ENCODE results near the gene SMAD7.

The SMAD7 gene

DNA sequence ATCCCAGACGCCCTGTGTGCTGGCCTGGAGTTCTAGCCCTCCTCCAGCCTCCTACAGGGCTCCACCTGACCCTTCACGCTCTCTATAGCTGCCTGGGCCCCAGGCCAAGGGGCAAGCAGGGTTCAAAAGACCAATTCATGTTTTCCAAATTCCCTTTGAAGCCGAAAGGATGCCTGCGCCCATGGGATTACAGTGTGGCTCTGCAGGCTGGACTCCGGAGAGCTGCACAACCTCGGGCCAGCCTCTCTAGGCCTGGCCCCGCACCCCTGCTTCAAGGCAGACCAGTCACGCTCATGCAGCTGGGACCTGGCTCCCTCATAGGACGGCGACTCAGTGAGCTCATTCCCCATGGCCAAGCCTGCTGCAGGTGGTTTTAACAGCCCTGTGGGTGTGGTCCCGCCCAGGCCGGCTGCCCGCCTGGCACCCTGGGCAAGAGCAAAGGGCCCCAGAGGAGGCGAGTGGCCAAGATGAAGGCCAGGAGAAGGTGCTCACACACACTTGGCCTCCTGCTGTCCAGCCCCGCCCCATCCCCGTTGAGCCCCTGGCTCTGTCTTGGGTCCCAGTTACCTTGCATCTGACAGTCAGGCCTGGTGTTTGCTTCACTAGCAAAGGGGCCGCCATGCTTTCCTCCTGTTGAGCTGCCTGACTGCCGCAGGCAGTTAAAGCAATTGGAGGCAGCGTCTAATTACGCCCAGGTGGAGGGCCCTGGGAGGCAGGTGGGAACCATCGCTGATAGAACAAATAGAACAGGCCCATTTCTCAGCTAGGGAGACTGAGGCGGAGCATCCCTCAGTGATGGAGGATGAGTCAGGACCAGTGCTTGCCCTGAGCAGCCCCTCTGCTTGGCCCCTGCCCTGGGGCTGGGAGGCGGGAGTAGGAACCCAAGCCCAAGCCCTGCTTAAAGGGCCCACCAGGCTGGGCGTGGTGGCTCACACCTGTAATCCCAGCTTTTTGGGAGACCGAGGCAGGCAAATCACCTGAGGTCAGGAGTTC, 56.9 kb downstream of the SMAD7 start:
- DNase-seq (ENCODE audit: low read depth, low spot score): no peak

DNA sequence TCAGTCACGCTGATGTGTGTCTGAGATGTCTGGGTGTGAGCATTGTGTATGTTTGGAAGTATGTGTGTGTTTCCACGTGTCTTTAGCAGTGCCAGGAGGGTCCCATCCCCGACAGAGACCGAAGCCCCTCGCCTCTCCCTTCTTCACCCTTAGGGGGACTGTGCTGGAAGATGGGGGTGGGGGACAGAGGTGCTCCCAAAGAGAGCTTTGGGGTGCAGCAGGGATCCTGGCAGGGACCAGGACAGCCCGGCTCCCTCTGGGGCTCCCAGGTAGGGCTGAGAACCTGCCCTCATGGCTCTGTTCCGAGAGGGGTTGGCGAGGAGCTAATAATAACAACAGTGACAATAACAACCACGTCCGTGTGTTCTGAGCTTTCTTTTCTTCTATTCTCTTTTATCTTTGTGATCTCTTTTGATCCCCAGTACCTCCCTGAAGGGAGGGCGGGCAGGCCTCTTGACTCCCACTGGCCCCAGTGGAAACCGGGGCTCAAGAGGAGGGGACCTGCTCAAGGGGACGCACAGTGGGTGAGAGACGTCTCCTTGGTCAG, 57.6 kb downstream of the SMAD7 start:
- DNase-seq (ENCODE audit: low read depth, low spot score): no peak

DNA sequence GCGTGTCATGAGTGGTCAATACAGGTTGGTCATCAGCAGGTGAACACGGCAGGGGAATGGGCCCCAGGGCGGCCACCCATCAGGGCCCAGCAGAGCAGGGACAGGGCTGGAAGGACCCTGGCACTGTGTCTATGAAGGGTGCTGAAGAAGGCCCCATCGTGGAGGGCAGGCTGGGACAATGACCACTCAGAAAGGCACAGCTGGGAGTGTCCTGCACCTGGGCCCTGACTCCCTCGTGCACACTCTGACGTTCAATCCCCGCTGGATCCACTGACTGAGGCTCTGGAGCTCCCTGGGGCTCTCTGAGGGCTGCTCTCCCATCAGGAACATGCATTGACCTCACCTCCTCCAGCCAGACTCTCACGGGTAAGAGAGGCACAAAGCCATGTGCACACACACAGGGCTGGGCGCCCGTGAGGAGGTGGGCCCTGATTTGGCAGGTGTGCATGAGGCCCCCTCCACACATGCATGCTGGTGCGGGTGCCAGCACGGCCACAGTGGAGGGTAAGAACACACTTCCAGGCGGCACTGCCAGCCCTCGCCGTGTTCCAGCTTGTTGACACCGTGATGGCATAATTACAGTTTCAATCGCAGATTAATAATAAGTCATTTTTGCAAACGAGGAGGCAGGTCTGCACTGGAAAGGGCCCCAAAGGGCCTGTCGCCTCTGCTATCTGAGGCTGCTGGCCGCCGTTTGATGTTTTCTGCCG, 58.5 kb downstream of the SMAD7 start:
- DNase-seq (ENCODE audit: low read depth, low spot score): no peak

DNA sequence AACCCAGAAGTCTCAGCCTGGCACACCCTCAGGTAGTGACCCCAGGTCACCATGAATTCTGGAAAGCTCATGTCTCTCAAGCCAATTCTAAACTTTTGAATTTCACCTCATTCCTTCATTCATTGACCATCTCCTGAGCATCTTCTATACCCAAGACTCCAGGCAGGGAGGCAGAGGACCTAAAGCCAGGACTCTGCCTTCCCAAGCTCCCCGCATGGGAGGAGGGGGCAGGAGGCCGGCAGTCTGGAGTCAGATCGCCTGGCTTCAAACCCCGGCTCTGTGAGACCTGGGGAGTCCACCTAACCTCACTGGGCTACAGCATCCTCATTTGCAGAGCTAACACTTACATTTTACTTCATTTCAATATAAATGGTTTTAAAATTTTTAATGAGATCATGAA, 59.0 kb downstream of the SMAD7 start:
- no peak for DNase-seq (ENCODE audit: low read depth, low spot score)

DNA sequence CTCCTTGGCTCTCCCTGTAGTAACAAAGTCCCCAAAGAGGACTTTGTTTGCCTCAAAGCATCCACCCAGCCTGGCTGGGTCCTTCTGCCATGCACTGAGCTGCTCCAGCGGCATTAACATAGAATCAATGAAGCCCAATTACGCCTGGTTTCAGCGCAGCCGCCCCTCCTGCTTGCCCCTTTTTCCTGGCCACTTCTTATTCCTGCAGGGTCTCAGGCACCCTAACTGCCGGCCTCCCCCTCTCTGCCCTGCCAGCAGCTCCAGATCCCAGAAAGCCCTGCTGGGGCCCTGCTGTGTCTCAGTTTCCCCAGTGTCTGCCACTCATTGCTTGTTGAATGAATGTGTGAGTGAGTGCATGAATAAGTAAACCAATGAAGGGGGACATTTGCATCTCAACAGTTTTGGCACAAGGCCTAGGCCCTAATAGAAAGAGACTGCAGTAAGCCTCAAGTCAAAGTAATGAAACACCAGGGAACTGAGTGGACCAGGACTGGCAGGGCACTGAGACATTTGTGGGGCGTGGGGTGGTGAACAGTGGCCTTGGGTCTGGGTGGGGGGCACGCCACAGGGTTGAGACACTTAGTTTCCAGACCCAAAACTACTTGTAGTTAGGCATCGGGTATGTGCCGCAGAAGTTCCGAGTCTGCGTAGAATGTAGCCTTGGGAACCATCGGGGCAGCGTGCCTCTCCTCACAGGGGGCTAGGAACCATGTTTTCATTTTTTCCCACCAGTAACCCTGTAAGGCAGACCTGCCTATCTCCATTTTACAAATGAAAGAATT, 60.6 kb downstream of the SMAD7 start:
- DNase-seq (ENCODE audit: low read depth, low spot score): no peak

DNA sequence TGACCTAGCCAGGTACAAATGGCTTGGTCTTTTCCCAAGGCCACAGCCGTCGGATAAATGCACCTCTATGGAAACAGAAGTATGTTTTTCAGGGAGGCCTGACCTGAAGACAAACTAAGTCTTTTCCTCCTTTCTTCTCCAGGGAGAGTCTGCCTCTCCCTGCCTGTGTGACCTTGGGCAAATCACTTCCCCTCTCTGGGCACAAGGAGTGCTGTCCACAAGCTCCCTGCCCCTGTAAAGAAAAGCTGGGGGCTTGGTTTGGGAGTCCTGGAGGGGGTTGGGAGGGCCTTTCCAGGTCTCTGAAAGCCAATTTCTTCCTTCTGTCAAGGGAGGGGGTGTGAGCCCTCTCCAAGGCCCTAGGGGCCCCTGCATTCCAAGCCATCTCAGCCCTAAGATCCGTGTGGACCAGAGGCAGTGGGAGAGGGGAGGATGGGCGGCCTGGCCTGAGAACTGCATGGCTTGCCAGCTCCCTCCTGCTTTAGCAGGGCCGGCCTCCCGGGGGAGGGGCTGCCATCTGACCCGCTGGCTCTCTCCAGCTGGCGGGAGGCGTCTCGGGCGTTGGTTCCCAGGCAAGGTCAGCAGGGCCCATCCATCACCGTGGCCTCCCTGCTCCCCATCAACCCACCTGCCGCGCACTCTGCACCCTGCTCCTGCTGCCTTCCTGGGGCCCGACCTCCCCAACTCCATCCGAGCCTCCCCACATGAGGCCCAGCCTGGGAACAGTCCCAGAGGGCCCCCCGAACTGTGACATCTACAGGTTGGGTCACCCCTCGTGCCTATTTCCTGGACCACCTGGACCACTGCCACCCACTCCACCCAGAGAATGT, 61.4 kb downstream of the SMAD7 start:
- DNase-seq (ENCODE audit: low read depth, low spot score): no peak

DNA sequence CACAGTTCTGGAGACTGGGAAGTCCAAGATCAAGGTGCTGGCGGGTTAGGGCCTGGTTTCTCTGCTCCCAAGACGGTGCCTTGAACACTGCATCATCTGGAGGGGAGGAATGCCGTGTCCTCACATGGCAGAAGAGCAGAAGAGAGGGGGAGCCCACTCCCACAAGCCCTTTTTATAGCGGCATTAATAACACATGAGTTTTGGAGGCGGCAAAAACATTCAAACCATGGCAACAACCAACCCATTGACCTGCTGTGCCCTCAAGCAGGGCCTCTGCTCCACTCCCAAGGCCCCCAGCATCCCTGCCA, 62.0 kb downstream of the SMAD7 start:
- no peak for DNase-seq (ENCODE audit: low read depth, low spot score)

DNA sequence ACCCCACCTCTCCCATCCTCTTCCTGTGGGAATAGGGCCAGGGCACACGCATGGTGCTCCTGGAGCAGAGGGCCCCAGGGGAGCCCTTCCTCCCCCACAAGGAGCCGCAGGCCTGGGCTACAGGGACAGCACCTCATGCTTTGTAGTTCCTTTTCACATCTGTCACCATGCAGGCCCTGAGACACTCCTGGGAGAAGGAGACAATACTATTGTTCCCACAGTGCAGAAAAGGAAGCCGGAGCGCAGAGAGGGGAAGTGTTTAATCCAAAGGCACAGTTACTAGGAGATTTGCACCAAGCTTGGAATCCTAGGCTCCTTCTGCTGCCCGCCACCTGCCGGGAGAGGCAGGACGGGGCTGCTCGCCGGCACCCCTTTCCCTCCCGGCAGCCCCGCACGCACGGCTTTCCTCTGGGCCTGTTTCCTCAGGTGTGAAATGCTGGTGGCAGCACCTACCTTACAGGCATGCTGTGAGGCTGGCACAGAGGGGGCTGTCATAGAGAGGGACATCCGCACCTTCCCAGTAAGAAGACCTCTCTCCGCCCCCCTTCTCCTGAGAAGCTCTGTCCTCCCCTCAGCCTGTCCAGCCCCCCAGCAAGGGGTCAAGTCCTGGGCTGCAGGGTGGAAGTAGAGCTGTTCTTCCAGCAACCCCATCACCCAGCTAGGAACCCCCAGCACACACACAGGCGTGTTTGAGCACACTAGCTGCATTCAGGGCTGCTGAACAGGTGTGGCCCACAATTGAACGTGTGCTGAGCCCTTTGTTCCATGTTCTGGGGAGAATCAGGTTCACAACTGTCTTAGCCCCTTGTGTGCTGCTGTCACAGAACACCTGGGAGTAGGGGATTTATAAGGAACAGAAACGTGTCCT, 62.6 kb downstream of the SMAD7 start:
- no peak for DNase-seq (ENCODE audit: low read depth, low spot score)

DNA sequence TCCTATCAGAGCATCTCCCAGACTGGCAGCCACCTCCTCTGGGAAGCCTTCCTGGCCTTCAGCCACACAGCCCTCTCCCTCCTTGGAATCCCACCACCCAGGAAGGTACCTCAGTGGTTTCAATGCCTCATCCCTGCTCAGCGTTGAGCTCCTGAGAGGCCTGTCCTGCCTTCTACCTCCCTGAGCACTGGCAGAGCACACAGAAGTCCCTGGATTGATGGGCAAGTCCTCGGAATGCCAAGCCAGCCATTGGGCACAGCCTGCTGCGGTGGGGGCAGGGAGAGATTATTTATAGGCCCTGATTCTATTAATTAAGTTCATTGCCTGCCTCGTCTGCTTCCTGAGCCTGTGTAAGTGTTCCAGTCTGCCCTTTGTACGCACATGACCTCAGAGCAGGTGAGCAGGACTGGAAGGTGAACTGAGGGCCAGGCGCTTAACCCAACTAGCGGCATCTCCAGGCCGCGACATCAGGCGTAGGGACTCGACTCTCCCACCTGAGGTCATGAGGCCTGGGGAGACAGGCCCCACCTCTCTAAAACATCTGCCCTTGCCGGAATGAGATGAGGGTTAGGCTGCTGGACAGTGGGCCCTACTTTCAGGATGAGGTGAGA, 63.4 kb downstream of the SMAD7 start:
- DNase-seq (ENCODE audit: low read depth, low spot score): no peak

DNA sequence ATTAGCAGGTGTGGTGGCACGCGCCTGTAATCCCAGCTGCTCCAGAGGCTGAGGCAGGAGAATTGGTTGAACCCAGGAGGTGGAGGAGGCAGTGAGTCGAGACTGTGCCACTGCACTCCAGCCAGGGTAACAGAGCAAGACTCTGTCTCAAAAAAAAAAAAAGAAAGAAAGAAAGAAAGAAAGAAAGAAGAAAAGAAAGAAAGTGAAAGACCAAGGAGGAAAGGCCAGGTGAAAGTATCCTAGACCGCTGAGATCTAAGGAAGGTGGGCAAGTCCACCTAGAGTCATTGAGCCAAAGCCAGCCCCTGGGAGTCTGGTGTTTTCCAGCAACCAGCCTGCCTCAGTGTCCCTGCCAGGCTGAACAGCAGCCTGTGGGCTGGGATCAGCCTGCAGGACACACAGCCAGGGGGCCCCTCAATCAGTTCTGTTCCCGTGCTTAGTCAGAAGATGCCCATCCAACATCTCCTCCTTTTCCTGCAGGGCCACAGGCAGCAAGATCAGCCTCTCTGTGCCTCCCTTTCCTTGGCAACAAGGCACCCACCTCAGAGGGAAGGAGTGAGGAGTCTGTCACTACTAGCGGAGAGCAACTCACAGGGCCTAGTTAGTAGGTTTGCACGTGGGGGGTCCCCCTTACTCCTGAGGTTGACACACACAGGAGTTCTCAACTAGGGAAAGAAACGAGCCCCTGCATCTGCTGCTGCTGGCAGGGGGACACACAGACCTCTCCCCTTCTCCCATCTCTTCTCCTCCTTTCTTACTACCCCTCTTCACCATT, 64.1 kb downstream of the SMAD7 start:
- no peak for DNase-seq (ENCODE audit: low read depth, low spot score)

DNA sequence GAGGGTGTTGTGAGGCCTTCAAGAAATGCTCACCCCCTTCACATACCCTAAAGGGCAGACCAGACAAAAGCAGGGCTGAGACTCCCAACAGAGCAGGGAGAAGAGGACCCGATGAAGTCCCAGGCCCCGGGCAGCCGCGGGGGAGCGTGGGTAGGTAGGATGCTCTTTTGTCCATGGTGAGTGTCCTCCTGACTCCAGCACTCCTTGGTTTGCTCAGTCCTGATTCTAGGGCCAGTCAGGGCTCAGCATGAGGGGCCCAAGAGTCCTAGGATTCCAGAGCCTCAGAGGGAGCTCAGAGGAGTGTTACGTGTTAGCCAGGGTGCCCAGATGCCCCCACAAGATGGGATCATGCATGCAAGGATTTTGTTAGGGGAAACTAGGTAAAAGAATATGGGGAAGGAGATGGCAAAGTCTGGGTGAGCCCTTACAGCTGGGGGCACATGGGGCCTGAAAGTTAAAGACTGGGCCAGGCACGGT, 64.8 kb downstream of the SMAD7 start:
- DNase-seq (ENCODE audit: low read depth, low spot score): no peak

DNA sequence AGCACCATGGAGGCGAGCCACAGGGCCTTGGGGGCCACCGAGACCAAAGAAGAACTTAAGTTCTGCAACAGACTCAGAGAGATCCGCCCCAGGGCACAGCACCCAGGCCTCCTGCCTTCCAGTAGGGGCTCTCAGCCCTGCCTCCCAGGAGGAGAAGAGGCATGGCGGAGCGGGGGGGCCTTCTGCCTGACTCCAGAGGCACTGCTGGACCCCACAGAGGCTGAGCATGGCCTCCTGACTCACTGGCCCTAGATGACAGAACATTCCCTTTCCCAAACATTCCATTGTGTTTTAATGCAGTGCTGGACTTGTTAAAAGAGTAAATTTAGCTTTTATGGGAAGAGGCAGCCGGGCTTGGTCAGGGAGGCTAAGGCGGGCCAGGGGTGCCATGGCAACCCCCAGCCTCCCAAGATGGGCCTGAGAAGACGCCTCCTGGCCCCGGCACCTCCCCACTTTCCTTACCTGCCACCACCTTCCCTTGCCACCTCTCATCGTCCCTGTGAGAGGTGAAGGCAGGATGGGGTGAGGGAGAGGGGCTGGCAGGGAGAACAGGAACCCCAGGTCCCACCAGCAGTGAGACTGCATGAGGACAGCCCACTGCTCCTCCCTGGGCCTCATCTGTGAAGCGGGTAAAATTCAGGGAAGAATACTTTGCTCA, 65.4 kb downstream of the SMAD7 start:
- DNase-seq (ENCODE audit: low read depth, low spot score): no peak

DNA sequence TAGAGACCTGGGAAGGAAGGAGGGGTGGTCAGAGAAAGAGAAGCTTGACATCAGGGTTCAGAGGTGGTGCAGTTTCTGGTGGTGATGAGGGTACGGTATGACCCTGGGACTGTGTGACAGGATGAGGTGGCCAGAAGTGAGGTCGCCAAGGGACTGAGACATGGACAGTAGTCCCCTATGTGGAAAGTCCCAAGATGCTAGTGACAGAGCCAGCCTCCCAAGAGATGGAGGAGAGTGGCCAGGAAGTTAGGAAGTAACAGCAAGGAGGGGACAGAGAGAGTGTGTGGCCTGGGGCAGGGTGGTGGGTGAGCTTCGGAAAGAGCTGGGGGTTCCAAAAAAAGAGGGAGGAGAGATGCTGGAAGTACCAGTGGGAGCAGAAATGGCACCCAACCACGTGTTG, 66.0 kb downstream of the SMAD7 start:
- DNase-seq (ENCODE audit: low read depth, low spot score): no peak

DNA sequence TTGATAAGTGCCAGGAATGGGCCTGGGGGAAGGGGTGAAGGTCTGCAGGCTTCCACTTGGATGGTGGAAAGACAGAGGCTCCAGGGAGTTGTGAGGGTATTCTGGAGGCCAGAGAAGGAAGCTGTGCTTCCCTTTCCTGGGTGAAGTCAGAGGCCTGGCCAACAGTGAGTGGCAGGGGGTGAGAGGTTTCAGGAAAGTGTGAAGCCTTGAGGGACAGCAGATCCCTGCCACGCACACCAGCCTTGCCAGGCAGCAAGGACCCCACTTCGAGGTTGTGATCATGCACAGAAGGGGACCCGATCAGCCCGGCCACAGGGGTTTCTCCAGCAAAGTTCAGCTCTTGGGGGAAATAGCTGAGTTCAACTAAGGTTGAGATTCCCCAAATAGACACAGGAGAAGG, 66.5 kb downstream of the SMAD7 start:
- DNase-seq (ENCODE audit: low read depth, low spot score): no peak

DNA sequence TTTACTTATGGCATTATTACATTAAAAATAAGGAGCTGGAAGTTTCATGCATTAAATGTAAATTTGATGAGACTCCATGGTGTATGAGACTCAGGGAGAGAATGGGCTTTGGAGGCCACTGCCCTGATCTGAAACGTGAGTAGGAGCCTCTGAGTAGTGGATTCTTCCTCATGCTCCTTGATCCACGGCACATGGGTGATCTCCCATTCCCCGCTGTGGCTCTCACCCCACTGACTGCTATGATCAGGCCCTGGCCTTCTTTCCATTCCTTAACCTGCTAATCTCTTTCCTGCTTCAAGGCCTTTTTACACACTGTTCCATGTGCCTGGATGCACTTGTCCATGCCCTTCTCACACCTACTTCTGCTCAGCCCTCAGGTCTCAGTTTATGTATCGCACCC, 68.4 kb downstream of the SMAD7 start:
- DNase-seq (ENCODE audit: low read depth, low spot score): no peak

DNA sequence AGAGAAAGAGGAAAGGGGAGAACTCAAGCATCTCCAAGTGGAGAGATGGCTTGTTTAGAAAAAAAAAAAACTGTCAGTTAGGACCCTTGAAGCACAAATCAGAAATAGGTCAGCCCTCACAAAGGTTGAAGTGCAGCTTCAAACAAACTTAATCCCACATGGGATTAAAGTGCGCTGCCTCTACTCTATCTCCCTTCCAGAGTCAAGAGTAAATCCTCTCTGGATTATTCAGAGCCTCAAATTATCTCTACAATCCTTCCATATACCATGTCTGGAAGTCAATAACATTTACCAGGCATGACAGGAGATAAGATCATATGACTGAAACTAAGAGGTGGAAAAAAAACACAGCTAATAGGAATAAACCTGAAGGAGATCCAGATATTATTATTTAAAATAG, 69.8 kb downstream of the SMAD7 start:
- no peak for DNase-seq (ENCODE audit: low read depth, low spot score)

DNA sequence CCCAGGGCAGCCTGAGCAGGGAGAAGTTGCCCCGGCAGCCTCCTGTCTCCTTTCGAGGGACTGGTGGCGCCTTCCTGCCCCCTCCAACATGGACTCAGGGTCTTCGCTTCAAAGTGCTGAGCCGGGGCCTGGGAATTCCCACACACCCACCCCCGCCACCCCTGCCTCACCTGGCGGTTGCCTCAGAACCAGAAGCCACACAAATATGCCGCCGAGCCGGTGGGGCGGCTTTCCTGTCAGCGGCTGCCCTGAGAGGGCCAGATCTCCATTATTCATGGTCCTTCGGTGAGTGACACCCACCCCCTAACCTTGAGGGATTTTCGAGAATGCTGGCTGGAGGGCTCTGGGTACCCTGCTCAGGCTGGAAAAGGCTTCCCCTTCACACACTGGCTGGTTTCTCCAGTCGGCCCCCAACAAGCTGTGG, 71.7 kb downstream of the SMAD7 start:
- DNase-seq (ENCODE audit: low read depth, low spot score): no peak

DNA sequence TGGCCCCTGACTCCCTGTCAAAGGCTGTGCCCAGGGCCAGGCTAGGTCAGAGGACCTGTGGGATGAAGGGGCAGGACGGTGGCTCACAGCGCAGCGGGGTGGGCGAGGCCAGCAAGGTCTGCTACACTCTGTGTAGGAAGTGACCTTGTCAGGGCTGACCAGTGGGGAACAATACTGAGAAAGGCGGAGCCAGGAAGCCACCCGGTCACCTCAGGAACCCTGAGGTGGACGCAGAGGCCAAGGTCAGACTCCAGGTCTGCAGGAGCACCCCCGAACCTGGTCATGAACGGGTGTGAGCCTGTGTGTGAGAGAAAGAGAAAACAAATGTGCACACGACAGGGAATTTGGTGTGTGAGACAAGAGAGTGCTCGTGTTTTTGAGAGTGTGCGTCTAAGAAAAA, 72.3 kb downstream of the SMAD7 start:
- no peak for DNase-seq (ENCODE audit: low read depth, low spot score)
